Measurements from ENCODE around the gene MUC3A.

Gene MUC3A

DNA sequence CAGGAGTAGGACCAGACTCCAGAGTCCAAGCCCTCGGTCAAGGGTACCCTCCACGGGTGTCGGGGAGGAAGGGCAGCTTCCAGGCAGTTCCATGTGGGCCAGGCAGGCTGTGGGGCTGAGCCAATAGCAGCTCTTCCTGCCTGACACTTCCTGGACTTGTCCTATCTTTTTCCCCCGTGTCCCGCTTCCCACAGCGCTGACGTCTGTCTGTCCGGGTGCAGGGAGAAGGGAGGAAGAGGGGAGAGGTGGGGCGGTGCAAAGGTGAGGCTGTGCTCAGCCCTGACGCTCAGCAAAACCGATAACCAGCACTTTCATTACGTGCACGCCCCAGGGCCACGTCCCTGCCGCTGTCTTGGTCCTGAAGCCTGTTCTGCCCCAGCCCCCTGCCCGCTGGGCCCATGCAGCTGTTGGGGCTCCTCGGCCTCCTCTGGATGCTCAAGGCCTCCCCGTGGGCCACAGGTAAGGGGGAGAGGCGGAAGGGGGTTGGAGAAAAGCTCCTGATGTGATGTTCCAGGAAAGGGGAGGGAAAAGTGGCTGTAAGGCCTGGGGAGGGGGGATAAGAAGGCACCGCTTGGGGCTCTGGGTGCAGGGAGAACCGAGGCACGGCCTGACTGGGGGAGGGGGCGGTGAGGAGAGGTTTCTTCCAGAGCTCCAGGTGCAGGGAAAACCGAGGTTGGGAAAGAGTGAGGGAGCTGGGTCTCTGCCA is at the start of gene MUC3A:
MUC3A (plus strand) TSS at position 308 of the 706 bp plus-strand sequence; CDS start at position 399, 91 bp downstream.
- no peak for TF ChIP-seq CTCF (IDR thresholded peaks at IDR 0.05; ENCODE audit: borderline replicate concordance, extremely low read depth, low read length, poor library complexity, severe bottlenecking)
- TF ChIP-seq EZH2 (IDR thresholded peaks at IDR 0.05; ENCODE audit: borderline replicate concordance, low read depth, low read length, severe bottlenecking), result no peak

DNA sequence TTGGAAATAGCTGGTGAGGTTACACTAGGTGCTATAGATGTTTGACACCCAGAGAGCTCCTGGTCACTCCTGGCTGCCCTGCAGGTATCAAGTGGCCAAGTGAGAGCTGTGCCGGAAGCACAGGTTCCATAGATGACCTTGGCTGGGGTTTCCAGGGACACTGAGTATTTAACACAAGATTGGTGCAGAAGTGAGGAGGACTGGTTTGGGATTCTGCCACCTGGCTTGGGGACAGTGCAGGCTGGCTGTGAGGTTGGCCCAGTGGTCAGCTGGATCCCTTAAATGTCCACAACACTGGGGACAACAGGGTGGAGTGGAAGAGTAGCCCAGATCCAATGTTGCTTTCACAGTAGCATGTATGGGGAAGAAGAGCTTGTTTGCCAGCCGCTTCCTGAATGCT is 48.4 kb upstream of the MUC3A start:
- H3K4me3 ChIP-seq (ENCODE audit: low read depth in 1 of 2, low read length in 2 of 2), result no peak overlapping the region
- H3K4me2 ChIP-seq (ENCODE audit: insufficient read depth, low read length), result no peak overlapping the region
- TF ChIP-seq CTCF (IDR thresholded peaks at IDR 0.05; ENCODE audit: borderline replicate concordance, extremely low read depth, low read length, poor library complexity, severe bottlenecking) (no peak), EZH2 (IDR thresholded peaks at IDR 0.05; ENCODE audit: borderline replicate concordance, low read depth, low read length, severe bottlenecking) (no peak)
- no peaks in the 10 kb centered on the region for H3K9me3 ChIP-seq (ENCODE audit: insufficient read depth, low read length, severe bottlenecking)
- no peak overlapping the region for H2AFZ ChIP-seq (ENCODE audit: low read depth, low read length)
- H3K9ac ChIP-seq (ENCODE audit: low read depth, low read length), result no peak overlapping the region
- DNase-seq (no peak), ATAC-seq (ENCODE audit: insufficient read depth, low read depth) (no peak)
- no peaks in the 10 kb centered on the region for H4K20me1 ChIP-seq (ENCODE audit: insufficient read depth, low read length)
- H3K79me2 ChIP-seq (ENCODE audit: insufficient read depth, low read length), result no peaks in the 10 kb centered on the region
- no peaks in the 10 kb centered on the region for H3K36me3 ChIP-seq (ENCODE audit: insufficient read depth, low read length)
- H3K27me3 ChIP-seq (ENCODE audit: insufficient read depth, low read length, poor library complexity), result peaks cover 5% of the 10 kb centered on the region
- no peaks in the 10 kb centered on the region for H3K4me1 ChIP-seq (ENCODE audit: insufficient read depth, low read length)
- no peak overlapping the region for H3K27ac ChIP-seq (ENCODE audit: low read length)

More for the DNA sequence above, at the start of gene MUC3A:
- Histone ChIP-seq H3K4me3 (ENCODE audit: low read depth in 1 of 2, low read length in 2 of 2) (no peak within 1 kb of the TSS), H3K27ac (ENCODE audit: low read length) (no peak within 1 kb of the TSS), H3K9me3 (ENCODE audit: insufficient read depth, low read length, severe bottlenecking) (no peaks in the 10 kb centered on the region), H2AFZ (ENCODE audit: low read depth, low read length) (no peak within 1 kb of the TSS), H3K79me2 (ENCODE audit: insufficient read depth, low read length) (no peaks in the 10 kb centered on the region), H3K4me2 (ENCODE audit: insufficient read depth, low read length) (no peak within 1 kb of the TSS), H3K36me3 (ENCODE audit: insufficient read depth, low read length) (no peaks in the 10 kb centered on the region), H3K9ac (ENCODE audit: low read depth, low read length) (no peak within 1 kb of the TSS), H4K20me1 (ENCODE audit: insufficient read depth, low read length) (no peaks in the 10 kb centered on the region), H3K4me1 (ENCODE audit: insufficient read depth, low read length) (no peaks in the 10 kb centered on the region), H3K27me3 (ENCODE audit: insufficient read depth, low read length, poor library complexity) (peaks cover 10% of the 10 kb centered on the region)
- no peak for ATAC-seq (ENCODE audit: insufficient read depth, low read depth)
- no peak for DNase-seq

GRCh38 chr7:100901921-100902332 is 47.4 kb upstream of the MUC3A start:
- H3K27ac ChIP-seq (ENCODE audit: low read length), result no peak overlapping the region
- H3K9me3 ChIP-seq (ENCODE audit: insufficient read depth, low read length, severe bottlenecking), result no peaks in the 10 kb centered on the region
- peaks cover 5% of the 10 kb centered on the region for H3K27me3 ChIP-seq (ENCODE audit: insufficient read depth, low read length, poor library complexity)
- H2AFZ ChIP-seq (ENCODE audit: low read depth, low read length), result no peak overlapping the region
- no peaks in the 10 kb centered on the region for H3K4me1 ChIP-seq (ENCODE audit: insufficient read depth, low read length)
- no peaks in the 10 kb centered on the region for H4K20me1 ChIP-seq (ENCODE audit: insufficient read depth, low read length)
- no peak overlapping the region for H3K4me3 ChIP-seq (ENCODE audit: low read depth in 1 of 2, low read length in 2 of 2)
- no peaks in the 10 kb centered on the region for H3K36me3 ChIP-seq (ENCODE audit: insufficient read depth, low read length)
- ATAC-seq (ENCODE audit: insufficient read depth, low read depth), result no peak
- no peak for TF ChIP-seq CTCF (IDR thresholded peaks at IDR 0.05; ENCODE audit: borderline replicate concordance, extremely low read depth, low read length, poor library complexity, severe bottlenecking)
- no peak for TF ChIP-seq EZH2 (IDR thresholded peaks at IDR 0.05; ENCODE audit: borderline replicate concordance, low read depth, low read length, severe bottlenecking)
- no peak overlapping the region for H3K9ac ChIP-seq (ENCODE audit: low read depth, low read length)
- no peak overlapping the region for H3K4me2 ChIP-seq (ENCODE audit: insufficient read depth, low read length)
- no peaks in the 10 kb centered on the region for H3K79me2 ChIP-seq (ENCODE audit: insufficient read depth, low read length)
- DNase-seq, result no peak

Measured in DND-41 (cell line).